Stimulated activated CD8-positive, alpha-beta memory T cell treated with anti-CD3 and anti-CD28 coated beads, Interleukin-15, amount 100 ng/mL, for 48 hours (primary cell): ENCODE results near the gene GRPEL1.

ENCODE experiments used
- DNase-seq, 2 donors: peaks; one replicate each; pipeline ENCODE4 v3.0.0-alpha.2; 2020; ENCODE audit warnings: low read depth in 2 of 2

The GRPEL1 gene

DNA sequence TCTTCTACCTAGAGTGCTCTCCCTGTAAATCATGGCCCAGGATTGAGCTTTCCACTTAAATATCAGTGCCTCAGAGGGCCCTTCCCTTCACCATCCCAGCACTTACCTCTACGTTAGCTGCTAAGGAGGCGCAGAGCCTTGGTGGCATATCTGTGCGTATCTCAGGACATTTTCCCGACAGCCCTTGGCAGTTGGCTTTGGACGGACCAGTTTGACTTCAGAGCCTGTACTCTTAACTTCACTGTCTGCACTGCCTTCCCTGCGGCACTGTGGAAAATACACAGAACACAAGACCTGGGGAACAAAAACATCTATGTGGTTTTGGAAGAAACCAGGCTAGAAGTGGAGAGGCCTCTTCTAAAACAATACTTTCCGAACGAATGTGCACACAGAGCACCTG, 22.3 kb downstream of the GRPEL1 start:
- DNase-seq = no peak

GRCh38 chr4:7044137-7044930, 23.5 kb downstream of the GRPEL1 start:
- DNase-seq = no peak

DNA sequence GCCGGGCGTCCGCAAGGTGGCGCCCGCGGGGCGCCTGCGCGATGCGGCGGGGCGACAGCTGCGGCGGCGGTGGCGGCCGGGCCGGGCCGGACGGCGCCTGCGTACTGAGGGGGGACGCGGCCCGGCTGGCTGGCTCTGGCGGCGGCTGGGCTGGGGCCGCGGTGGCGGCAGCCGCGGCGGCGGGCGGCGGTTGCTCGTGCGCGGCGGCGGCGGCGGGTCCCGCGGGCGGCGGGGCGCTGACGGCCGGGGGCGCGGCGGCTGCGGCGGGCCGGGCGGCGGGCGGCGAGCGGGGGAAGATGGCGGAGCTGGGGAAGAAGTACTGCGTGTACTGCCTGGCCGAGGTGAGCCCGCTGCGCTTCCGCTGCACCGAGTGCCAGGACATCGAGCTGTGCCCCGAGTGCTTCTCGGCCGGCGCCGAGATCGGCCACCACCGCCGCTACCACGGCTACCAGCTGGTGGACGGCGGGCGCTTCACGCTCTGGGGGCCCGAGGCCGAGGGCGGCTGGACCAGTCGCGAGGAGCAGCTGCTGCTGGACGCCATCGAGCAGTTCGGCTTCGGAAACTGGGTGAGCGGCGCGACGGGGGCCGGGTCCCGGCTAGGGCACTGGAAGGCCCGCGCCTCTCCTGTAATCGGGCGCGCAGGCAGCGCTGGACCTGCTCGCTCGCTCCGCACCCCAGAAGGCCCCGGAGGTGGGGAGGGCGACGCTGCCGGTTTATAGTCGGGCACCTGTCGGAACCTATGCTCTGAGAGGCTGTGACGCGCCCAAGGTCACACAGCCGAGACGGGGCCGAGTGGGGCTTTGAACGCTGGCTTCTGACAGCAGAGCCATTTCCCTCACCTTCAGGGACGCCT, 24.4 kb downstream of the GRPEL1 start, which contains the start of gene TADA2B:
TADA2B (plus strand) TSS at position 89 of the 853 bp plus-strand sequence; CDS start at position 297, 208 bp downstream.
- peak; percentile 27 to 30 for DNase-seq

- DNase-seq = peak; percentile 92 to 94
Observed at GRCh38 chr4:7042503-7043283, 25.2 kb downstream of the GRPEL1 start.

- DNase-seq = no peak
Observed at GRCh38 chr4:7041801-7042502, 25.9 kb downstream of the GRPEL1 start.

GRCh38 chr4:7041246-7041645, 26.6 kb downstream of the GRPEL1 start:
- no peak for DNase-seq

- no peak for DNase-seq
Observed at GRCh38 chr4:7040765-7041164, 27.1 kb downstream of the GRPEL1 start.

GRCh38 chr4:7037425-7037824, 30.4 kb downstream of the GRPEL1 start:
- DNase-seq = no peak

DNA sequence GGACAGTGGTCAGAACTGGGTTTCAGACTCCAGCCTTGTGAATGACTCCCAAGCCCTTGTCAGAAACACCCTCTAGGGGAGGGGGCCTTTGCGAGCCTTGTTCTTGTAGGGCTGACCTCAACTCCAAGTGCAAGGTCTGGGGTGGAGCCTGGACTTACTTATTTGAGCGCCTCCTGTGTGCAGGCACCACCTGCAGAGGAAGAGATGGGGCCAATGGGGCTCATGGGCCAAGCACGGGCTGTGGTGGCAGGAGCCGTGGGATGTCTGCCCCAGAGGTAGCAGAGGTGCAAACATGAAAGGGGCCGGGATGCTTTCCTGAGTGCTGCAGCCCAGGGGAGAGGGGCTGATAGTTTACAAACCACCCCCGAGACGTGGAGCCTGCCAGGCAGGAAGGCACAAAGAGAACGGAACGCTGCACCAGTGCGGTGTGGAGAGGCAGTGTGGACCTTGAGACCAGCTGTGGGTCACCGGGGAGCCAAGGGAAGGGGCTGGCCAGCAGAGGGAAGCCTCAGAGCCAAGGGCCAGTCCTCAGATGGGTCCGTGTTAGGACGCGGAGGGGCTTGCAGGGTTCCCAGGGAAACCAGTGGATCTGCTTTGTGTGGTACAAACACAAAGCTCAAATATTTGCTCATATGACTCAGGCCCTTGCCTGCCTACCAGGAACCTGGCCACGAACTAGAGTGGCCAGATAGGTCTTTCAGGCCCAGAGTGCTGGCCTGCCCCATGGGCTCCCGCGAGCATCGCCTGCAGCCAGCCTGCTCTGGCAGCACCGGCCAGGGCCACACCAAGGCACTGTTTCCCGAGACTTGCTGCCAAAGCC, 33.4 kb downstream of the GRPEL1 start:
- no peak for DNase-seq

DNA sequence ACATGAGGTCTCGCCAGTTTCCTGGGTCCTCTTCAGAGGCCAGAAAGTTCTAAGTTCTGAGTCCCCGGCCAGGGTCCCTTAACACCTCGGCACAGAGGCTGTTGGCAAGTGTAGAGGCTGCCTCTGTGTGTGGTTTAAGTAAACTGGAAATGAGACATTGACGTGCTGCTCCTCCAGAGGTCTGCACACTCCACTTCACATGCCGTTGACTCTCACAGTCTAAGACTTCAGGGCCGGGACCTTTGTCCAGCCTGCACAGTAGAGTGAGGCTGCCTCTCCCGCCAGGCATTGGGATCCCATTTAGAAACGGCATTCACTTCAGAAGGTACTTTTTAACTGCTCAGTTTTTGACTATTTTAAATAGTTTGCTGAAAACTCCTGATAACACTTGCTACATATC, 35.3 kb downstream of the GRPEL1 start:
- DNase-seq = no peak

- no peak for DNase-seq
Observed at GRCh38 chr4:7031558-7032449, 36.1 kb downstream of the GRPEL1 start.

GRCh38 chr4:7030856-7031255, 37.0 kb downstream of the GRPEL1 start:
- DNase-seq = no peak

GRCh38 chr4:7029921-7030320, 37.9 kb downstream of the GRPEL1 start:
- no peak for DNase-seq

DNA sequence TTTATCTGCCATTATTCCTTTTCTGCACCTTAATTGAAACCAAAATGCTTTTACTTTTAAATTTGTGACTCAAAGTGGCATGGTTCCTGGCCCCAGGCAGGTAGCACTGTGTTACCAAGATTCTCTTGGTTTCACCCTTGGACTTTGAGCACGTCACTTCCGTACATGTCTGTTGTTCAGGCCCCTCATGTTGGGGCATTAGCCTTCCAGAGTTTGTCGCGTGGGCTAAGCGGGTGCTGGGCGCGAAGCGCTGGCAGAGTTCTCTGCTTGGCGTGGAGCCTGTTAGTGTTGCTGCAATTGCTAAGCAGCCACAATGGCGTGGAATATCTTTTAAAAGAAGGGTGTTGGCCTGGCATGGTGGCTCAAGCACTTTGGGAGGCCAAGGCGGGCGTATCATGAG, 38.7 kb downstream of the GRPEL1 start:
- no peak for DNase-seq

- DNase-seq = no peak
Observed at GRCh38 chr4:7027913-7028312, 40.0 kb downstream of the GRPEL1 start.

DNA sequence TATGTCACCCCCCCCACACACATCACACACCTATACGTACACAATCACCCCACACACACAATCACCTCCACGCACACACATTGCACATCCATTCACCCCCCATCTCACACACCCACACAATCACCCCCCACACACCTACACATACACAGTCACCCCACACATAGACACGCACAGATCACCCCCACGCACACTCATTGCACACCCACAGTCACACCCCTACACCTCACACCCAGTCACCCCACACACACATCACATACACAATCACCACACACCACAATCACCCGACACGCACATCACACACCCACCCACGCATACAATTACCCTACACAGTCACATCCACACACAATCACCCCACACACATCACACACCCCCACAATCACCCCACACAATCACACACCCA, 40.6 kb downstream of the GRPEL1 start:
- no peak for DNase-seq

GRCh38 chr4:7026107-7026506, 41.8 kb downstream of the GRPEL1 start:
- no peak for DNase-seq

DNA sequence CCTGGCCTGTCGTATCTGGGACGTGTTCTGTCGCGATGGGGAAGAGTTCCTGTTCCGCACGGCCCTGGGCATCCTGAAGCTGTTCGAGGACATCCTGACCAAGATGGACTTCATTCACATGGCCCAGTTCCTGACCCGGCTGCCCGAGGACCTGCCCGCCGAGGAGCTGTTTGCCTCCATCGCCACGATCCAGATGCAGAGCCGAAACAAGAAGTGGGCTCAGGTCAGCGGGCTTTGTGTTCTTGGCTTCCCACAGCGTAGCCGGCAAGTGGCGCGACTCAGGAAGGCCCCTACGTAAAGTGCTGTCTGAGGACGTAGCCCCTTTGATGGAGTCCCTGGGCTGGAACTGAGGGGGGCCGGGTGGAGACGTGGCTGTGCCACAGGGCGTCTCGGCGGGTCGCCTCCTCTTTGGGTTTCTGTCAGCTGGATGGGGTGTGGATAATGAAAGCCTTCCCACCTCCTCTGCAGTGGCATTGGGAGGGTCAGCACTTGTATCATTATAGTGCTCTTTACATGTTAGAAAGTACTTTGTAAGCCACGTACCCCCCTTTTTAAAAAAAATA, 42.7 kb downstream of the GRPEL1 start:
- no peak for DNase-seq

GRCh38 chr4:7024336-7024890, 43.5 kb downstream of the GRPEL1 start:
- no peak for DNase-seq
